OCI-M2 (cell line): ENCODE measurements around the gene VASH2.
"Not testable (repeated sequence)": the region's sequence is repeated elsewhere in the genome, so short reads cannot be mapped to it uniquely, and the experiment has no call there.

Experiments used
- DNase-seq: peaks from one replicate; lab custom pipeline; 2025; ENCODE audit not compliant: unreplicated experiment; lab: John Stamatoyannopoulos, UW

Gene VASH2

GRCh38 chr1:212955961-212956620, 5.8 kb downstream of the VASH2 start:
- DNase-seq, result no peak

GRCh38 chr1:212957546-212957945, 7.2 kb downstream of the VASH2 start:
- no peak for DNase-seq

DNA sequence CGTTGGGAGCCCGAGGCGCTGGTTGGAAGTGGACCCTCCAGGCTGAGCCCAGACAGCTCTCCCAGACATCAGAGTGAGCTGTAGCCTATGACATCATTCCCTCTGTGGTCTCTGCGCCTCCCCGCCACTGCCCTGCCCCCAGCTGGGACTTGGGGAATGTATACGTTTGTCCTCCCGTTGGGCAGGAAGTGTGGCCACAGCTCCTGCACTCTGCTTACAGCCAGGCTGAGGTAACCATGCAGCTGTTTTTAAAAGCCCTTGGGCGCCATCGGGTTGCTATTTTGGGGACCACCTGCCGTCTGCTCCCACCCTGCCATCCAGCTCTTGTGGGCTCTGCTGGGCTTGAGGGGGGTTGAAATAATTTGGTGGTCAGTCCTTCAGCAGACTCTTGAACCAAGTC, 7.8 kb downstream of the VASH2 start:
- DNase-seq, result no peak

- DNase-seq, result no peak
These were observed 9.2 kb downstream of the VASH2 start for GRCh38 chr1:212959266-212960220.

DNA sequence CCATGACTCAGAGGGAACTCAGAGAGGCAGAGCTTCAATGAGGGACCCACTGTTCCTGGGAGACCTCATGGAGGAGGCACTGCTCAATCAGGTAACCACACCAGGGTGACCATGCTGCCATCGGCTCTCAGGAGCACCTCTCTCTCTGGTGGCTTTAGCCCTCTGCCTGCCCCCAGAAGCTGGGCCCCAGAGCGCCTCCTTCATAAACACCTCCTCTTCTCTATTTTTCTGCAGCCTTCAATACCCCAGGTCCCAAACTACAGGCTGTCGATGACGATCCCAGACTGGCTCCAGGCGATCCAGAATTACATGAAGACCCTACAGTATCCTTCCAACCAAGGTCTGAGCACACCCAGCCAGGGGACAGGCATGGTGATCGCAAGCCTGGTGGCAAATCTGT, 10.6 kb downstream of the VASH2 start:
- no peak for DNase-seq

- no peak for DNase-seq
These were observed 12.2 kb downstream of the VASH2 start for GRCh38 chr1:212962509-212962908.

- DNase-seq, result no peak
These were observed 13.8 kb downstream of the VASH2 start for GRCh38 chr1:212964102-212964501.

DNA sequence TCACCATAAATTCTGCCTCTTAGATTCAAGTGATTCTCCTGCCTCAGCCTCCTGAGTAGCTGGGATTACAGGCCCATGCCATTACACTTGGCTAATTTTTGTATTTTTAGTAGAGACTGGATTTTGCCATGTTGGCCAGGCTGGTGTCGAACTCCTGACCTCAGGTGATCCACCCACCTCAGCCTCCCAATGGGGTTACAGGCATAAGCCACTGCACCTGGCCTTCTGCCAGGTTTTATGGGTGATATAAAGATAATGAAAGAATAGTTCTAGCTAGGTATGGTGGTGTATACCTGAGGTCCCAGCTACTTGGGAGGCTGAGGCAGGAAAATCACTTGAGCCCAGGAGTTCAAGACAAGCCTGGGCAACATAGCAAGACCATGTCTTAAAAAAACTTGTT, 14.7 kb downstream of the VASH2 start:
- DNase-seq, result not testable (repeated sequence)

DNA sequence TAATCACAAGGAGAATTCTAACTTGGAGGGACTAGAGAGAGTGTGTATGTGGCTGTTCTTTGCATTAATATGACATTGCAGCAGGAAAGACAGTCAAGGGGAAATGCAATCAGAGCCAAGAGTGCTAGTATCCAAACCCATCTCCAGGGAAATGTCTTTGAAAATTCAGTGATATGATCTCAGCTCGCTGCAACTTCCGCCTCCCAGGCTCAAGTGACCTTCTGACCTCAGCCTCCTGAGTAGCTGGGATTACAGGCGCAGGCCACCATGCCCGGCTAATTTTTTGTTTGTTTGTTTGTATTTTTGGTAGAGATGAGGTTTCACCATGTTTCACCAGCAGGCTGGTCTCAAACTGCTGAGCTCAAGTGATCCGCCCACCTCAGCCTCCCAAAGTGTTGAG, 16.3 kb downstream of the VASH2 start:
- DNase-seq, result no peak

GRCh38 chr1:212967801-212968200, 17.5 kb downstream of the VASH2 start:
- DNase-seq, result no peak

- no peak for DNase-seq
These were observed 18.1 kb downstream of the VASH2 start for GRCh38 chr1:212968368-212968863.

DNA sequence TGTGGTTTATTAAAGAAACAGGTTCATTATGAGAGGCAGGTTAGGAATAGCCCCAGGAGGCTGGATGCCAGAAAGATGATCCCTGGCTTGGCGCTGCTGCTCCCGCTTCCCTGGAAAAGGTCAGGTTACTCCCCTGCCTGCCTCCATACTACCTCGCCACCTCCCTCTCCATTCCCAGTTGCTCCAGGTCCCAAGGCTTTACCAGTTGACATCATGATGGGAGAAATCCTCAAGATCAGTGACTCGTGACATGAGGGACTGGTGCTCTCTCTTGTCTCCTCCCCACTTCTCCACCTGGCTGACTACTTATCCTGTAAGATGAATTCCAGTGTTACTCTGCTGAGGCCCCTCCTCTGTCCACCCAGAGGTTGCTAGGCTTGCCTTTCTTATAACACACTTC, 19.7 kb downstream of the VASH2 start:
- no peak for DNase-seq

DNA sequence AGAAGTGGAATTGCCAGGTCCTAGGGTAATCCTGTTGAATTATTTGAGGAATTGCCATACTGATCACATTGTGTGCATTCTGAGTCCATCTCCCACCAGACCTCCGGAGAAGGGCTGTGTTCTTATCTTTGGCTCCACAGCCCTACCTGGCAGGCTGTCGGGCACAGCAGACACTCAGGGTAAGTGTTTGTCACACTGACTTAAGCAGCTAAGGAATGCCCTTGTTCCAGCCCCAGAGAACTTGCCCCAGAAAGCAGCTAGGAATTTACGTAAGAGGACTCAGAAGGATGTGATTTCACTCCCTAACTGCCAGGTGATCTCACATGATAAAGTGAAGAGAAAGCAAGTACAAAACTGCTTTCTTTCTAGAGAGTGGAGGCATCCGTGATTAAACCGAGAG, 21.0 kb downstream of the VASH2 start:
- DNase-seq, result no peak

DNA sequence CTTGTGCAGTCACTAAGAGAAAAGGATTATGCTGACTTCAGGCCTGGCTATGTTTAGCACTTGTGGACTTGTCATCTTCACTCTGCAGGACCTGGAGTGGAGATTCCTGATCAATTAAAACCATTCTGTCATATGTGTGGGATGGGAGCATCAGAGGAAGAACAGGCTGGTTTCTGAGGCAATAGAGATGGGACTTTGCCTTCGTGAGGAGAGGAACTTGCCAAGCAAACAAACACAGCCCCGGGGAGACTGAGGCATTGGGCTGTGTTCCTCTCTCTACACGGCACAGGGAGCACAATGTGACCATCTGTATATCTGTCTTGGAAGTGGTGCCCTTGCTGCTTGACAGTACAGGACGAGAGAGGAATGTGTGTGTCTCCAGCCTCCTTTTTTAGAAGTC, 23.1 kb downstream of the VASH2 start:
- no peak for DNase-seq

DNA sequence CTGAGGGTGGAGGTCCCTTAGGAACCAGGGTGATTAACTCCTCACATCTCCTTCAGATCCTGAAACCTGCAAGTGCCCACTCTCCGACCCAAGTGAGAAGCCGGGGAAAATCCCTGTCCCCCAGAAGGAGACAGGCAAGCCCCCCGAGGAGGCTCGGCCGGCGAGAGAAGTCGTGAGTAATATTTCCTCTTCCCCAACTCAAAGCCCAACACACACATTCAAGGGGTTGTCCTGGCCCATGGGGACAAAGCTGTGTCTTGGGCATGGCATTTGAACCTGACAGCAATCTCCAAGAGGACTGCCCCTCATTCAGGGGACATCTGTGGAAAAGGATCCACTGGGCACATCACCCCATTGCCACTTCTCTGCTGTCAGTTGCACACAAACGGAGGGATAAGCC, 23.6 kb downstream of the VASH2 start:
- DNase-seq, result no peak

- no peak for DNase-seq
These were observed 24.4 kb downstream of the VASH2 start for GRCh38 chr1:212974711-212975110.

GRCh38 chr1:212975111-212975918, 25.0 kb downstream of the VASH2 start:
- DNase-seq, result no peak

GRCh38 chr1:212976586-212976985, 26.2 kb downstream of the VASH2 start:
- DNase-seq, result no peak

GRCh38 chr1:212977781-212978645, 27.7 kb downstream of the VASH2 start:
- DNase-seq, result no peak

- DNase-seq, result no peak
These were observed 29.2 kb downstream of the VASH2 start for GRCh38 chr1:212979340-212980122.
